GM23338 (cell line): ENCODE measurements around the gene CHCHD6. TPM values are rescaled to one million over a fixed set of nuclear protein-coding genes. Genes with fewer than 3 reads are reported as not detected.

Experiments used
- ATAC-seq: fragments of 200-7000 bp; cut with Tn5 transposase; 3 replicates; pipeline ENCODE4 v1.9.1; 2020
- DNase-seq: peaks from one replicate; pipeline ENCODE4 v3.0.0-alpha.2; 2015; ENCODE audit warnings: low spot score
- H2AFZ ChIP-seq: fragments of 200-600 bp; sonication (generic); 2 replicates; pipeline ENCODE4 v1.8.0; 2016; ENCODE audit warnings: antibody characterized with exemption, mild to moderate bottlenecking, moderate library complexity
- H3F3A ChIP-seq: fragments of 200-600 bp; sonication (generic); replicated peaks from 2 replicates; pipeline ENCODE4 v1.8.0; 2017; ENCODE audit warnings: antibody characterized with exemption, mixed run types, low read depth
- H3K27ac ChIP-seq: fragments of 200-600 bp; sonication (generic); 2 replicates; pipeline ENCODE4 v1.6.1; 2016; ENCODE audit warnings: low read depth
- H3K27me3 ChIP-seq: fragments of 200-600 bp; sonication (generic); 2 replicates; pipeline ENCODE4 v1.8.0; 2016; ENCODE audit warnings: mild to moderate bottlenecking, mixed run types, moderate library complexity; ENCODE audit not compliant: insufficient read depth
- H3K36me3 ChIP-seq: fragments of 200-600 bp; sonication (generic); 2 replicates; pipeline ENCODE4 v1.8.0; 2016; ENCODE audit warnings: mild to moderate bottlenecking; ENCODE audit not compliant: insufficient read depth
- H3K4me1 ChIP-seq: fragments of 200-600 bp; sonication (generic); 2 replicates; pipeline ENCODE4 v1.8.0; 2016; ENCODE audit warnings: mild to moderate bottlenecking, moderate library complexity; ENCODE audit not compliant: insufficient read depth
- H3K4me2 ChIP-seq: fragments of 200-600 bp; sonication (generic); 2 replicates; pipeline ENCODE4 v1.7.1; 2017; ENCODE audit warnings: mixed run types
- H3K4me3 ChIP-seq: fragments of 200-600 bp; sonication (generic); 2 replicates; pipeline ENCODE4 v1.6.1; 2016; ENCODE audit warnings: mixed run types
- H3K79me2 ChIP-seq: fragments of 200-600 bp; sonication (generic); replicated peaks from 2 replicates; pipeline ENCODE4 v1.8.0; 2017; ENCODE audit warnings: mild to moderate bottlenecking; ENCODE audit not compliant: insufficient read depth
- H3K9me2 ChIP-seq: fragments of 200-600 bp; sonication (generic); 2 replicates; pipeline ENCODE4 v1.8.0; 2017; ENCODE audit not compliant: insufficient read depth
- H4K20me1 ChIP-seq: fragments of 200-600 bp; sonication (generic); replicated peaks from 2 replicates; pipeline ENCODE4 v1.8.0; 2017; ENCODE audit warnings: mild to moderate bottlenecking; ENCODE audit not compliant: insufficient read depth
- H3K27ac Mint-ChIP-seq: 2 replicates; pipeline ENCODE4 v1.8.0; 2020; ENCODE audit warnings: inconsistent platforms, mild to moderate bottlenecking, moderate library complexity, mixed read lengths
- H3K27me3 Mint-ChIP-seq: 3 replicates; pipeline ENCODE4 v1.8.0; 2022; ENCODE audit warnings: low read depth, mild to moderate bottlenecking, moderate library complexity, mixed read lengths, inconsistent platforms; ENCODE audit not compliant: insufficient read depth, poor library complexity
- H3K36me3 Mint-ChIP-seq: 3 replicates; pipeline ENCODE4 v1.8.0; 2021; ENCODE audit warnings: low read depth, mild to moderate bottlenecking, inconsistent platforms, moderate library complexity, mixed read lengths
- H3K4me1 Mint-ChIP-seq: 3 replicates; pipeline ENCODE4 v1.8.0; 2020; ENCODE audit warnings: mild to moderate bottlenecking, inconsistent platforms, mixed read lengths
- H3K4me3 Mint-ChIP-seq: 3 replicates; pipeline ENCODE4 v1.8.0; 2021; ENCODE audit warnings: moderate library complexity, mild to moderate bottlenecking, inconsistent platforms, mixed read lengths
- H3K9me3 Mint-ChIP-seq: 3 replicates; pipeline ENCODE4 v1.8.0; 2020; ENCODE audit warnings: moderate library complexity, mild to moderate bottlenecking, inconsistent platforms, mixed read lengths
- CREB1 ChIP-seq: fragments of 250-450 bp; sonication (Bioruptor Pico); IDR thresholded peaks from 2 replicates; pipeline ENCODE4 v1.5.0; 2020; ENCODE audit warnings: low read depth, mild to moderate bottlenecking, moderate library complexity
- ETS1 ChIP-seq: IDR thresholded peaks from 2 replicates; pipeline ENCODE4 v1.6.1; 2016; ENCODE audit warnings: antibody characterized with exemption
- EZH2phosphoT487 ChIP-seq: fragments of 200-600 bp; sonication (generic); IDR thresholded peaks from one replicate; pipeline ENCODE4 v1.8.1; 2018; ENCODE audit warnings: antibody characterized with exemption; ENCODE audit not compliant: unreplicated experiment
- NANOG ChIP-seq: IDR thresholded peaks from 2 replicates; pipeline ENCODE4 v1.6.1; 2016; ENCODE audit warnings: antibody characterized with exemption, borderline replicate concordance
- POLR2AphosphoS5 ChIP-seq: IDR thresholded peaks from 2 replicates; pipeline ENCODE4 v1.6.1; 2016; ENCODE audit warnings: antibody characterized with exemption, low read depth
- REST ChIP-seq: IDR thresholded peaks from one replicate; pipeline ENCODE4 v1.6.1; 2018; ENCODE audit warnings: antibody characterized with exemption; ENCODE audit not compliant: unreplicated experiment
- ZNF331 ChIP-seq: fragments of 250-450 bp; sonication (Bioruptor Pico); IDR thresholded peaks from 2 replicates; pipeline ENCODE4 v1.5.0; 2020; ENCODE audit warnings: low read depth, mild to moderate bottlenecking, moderate library complexity
- ZNF462 ChIP-seq: fragments of 250-450 bp; sonication (Bioruptor Pico); IDR thresholded peaks from 2 replicates; pipeline ENCODE4 v1.5.0; 2020; ENCODE audit warnings: mild to moderate bottlenecking, moderate library complexity
- polyA plus RNA-seq: library from polyadenylated mRNA; unstranded; fragments of >200 nt; fragmentation: Nextera tagmentation; extraction: Ambion mirVana; gene quantifications from 2 replicates; pipeline ENCODE4 v1.2.1, GENCODE V29; 2016
- total RNA-seq: library from RNA; depleted of rRNA; stranded (reverse); fragments of >200 nt; shearing (Covaris generic); gene quantifications from 2 replicates; pipeline ENCODE4 v1.2.3, GENCODE V29; 2014
- TF ChIP-seq, protein P1 (sequence below), 2 experiments: fragments of 200-600 bp in 1 of 2; sonication (generic) in 1 of 2; conservative IDR thresholded peaks; 2 replicates each; pipeline versions ENCODE4 v1.5.1 to v1.6.1; 2016 to 2017; ENCODE audit warnings: antibody characterized with exemption in 2 of 2, low read depth in 2 of 2, mild to moderate bottlenecking in 2 of 2, moderate library complexity in 1 of 2

The CHCHD6 gene
- total and polyA plus RNA-seq, 2 experiments from 2014 or later = 28.8 to 43.0 TPM

DNA sequence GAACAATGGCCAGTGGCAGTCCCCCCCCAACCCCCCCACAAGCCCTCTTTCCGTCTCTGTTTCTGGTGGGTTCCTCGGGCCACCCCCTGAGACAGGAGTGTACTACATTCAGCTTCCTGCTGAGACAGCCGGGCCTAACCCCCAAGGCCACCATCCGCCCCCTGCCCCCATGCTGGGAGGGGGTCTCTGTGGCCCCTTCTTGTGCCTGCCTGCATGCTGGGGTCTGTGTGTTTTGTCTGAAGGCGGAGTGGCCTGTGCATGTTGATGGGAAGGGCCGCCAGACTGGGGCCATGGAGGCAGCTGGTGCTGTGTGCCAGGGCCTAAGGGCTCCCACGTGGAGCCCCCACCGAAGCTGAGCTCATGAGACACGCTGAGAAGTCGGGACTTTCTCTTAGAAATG is 305.5 kb downstream of the CHCHD6 start:
- Histone ChIP-seq H3F3A (no peaks in the 10 kb centered on the region), H2AFZ (no peak overlapping the region), H4K20me1 (no peaks in the 10 kb centered on the region; the same call in 1 of the 2 replicates), H3K4me3 (no peak overlapping the region), H3K4me1 (no peaks in the 10 kb centered on the region), H3K79me2 (no peaks in the 10 kb centered on the region), H3K27ac (no peak overlapping the region), H3K4me2 (no peak overlapping the region), H3K27me3 (no peaks in the 10 kb centered on the region), H3K36me3 (no peaks in the 10 kb centered on the region), H3K9me2 (no peaks in the 10 kb centered on the region)
- peak overlapping the region; percentile 79; the same call in 1 of the 2 replicates for H3K27ac Mint-ChIP-seq
- H3K36me3 Mint-ChIP-seq = peaks cover 16% of the 10 kb centered on the region
- TF ChIP-seq POLR2AphosphoS5 = no peak
- TF ChIP-seq NANOG = no peak
- TF ChIP-seq, protein P1, sequence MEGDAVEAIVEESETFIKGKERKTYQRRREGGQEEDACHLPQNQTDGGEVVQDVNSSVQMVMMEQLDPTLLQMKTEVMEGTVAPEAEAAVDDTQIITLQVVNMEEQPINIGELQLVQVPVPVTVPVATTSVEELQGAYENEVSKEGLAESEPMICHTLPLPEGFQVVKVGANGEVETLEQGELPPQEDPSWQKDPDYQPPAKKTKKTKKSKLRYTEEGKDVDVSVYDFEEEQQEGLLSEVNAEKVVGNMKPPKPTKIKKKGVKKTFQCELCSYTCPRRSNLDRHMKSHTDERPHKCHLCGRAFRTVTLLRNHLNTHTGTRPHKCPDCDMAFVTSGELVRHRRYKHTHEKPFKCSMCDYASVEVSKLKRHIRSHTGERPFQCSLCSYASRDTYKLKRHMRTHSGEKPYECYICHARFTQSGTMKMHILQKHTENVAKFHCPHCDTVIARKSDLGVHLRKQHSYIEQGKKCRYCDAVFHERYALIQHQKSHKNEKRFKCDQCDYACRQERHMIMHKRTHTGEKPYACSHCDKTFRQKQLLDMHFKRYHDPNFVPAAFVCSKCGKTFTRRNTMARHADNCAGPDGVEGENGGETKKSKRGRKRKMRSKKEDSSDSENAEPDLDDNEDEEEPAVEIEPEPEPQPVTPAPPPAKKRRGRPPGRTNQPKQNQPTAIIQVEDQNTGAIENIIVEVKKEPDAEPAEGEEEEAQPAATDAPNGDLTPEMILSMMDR (conservative IDR thresholded peaks at IDR 0.05; ENCODE audit: low read depth in 2 of 2) = no peak
- TF ChIP-seq EZH2phosphoT487 = no peak
- TF ChIP-seq ZNF462 (CRISPR knock-in tag) = no peak
- no peak for TF ChIP-seq ETS1
- TF ChIP-seq ZNF331 (CRISPR knock-in tag) = no peak
- no peak for TF ChIP-seq CREB1 (CRISPR knock-in tag)
- no peak for TF ChIP-seq REST
- H3K9me3 Mint-ChIP-seq = no peaks in the 10 kb centered on the region; the same call in 2 of the 3 replicates
- H3K4me3 Mint-ChIP-seq = no peak overlapping the region
- peaks cover 5% of the 10 kb centered on the region; the same call in 2 of the 3 replicates for H3K4me1 Mint-ChIP-seq
- H3K27me3 Mint-ChIP-seq = peaks cover 7% of the 10 kb centered on the region
- DNase-seq = no peak
- no peak for ATAC-seq
